Measurements from ENCODE around the gene DENND2D.

The DENND2D gene, protein sequence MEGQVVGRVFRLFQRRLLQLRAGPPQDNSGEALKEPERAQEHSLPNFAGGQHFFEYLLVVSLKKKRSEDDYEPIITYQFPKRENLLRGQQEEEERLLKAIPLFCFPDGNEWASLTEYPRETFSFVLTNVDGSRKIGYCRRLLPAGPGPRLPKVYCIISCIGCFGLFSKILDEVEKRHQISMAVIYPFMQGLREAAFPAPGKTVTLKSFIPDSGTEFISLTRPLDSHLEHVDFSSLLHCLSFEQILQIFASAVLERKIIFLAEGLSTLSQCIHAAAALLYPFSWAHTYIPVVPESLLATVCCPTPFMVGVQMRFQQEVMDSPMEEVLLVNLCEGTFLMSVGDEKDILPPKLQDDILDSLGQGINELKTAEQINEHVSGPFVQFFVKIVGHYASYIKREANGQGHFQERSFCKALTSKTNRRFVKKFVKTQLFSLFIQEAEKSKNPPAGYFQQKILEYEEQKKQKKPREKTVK

DNA sequence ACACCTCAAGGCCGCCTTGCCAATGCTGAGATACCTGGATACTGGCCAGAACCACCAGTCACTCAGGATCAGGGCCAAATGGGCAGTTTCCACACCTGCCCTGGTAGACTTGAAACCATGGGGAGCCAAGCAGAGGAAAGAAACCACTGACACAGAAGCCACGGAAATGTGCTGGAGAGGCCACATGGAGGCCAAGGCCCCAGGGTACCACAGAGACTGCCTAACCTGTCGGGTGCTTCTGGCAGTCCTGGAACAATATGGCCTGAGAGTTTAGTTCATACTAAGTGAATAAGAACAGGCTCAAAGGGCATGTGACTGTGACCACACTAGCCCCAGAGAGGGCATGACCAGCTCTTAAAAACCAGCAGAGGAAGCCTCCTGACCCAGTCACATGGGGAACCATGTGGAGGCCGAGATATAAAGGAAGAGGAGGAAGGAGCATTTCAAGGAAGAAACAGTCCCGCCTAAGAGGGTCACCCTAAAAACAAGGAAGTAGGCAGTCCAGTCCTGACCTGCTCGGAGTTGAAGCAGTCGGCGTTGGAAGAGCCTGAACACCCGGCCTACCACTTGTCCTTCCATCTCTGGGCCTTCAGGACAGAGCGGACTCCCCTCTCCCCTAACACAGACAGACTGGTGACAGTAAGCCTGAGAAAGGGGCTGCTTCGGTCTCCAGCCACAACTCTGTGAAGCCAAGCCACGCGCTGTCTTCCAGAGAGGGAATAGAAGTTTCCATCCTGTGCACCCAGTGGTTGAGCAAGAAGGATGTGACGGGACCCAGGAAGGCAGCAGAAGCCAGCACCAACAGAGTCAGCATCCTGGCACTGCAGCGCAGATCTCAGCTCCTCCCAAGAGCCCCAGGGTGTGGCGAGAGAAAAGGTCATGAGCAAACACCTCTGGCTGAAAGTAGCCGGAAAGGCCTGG is at the start of gene DENND2D:
Gene DENND2D (minus strand): TSS at position 766 of the 921 bp plus-strand sequence. CDS start 187 bp downstream, at position 579.
- DNase-seq: no peak

- DNase-seq: no peak
Observed at GRCh38 chr1:111249960-111250359, 49.5 kb upstream of the DENND2D start.

- no peak for DNase-seq
Observed at GRCh38 chr1:111247125-111247838, 46.8 kb upstream of the DENND2D start.

DNA sequence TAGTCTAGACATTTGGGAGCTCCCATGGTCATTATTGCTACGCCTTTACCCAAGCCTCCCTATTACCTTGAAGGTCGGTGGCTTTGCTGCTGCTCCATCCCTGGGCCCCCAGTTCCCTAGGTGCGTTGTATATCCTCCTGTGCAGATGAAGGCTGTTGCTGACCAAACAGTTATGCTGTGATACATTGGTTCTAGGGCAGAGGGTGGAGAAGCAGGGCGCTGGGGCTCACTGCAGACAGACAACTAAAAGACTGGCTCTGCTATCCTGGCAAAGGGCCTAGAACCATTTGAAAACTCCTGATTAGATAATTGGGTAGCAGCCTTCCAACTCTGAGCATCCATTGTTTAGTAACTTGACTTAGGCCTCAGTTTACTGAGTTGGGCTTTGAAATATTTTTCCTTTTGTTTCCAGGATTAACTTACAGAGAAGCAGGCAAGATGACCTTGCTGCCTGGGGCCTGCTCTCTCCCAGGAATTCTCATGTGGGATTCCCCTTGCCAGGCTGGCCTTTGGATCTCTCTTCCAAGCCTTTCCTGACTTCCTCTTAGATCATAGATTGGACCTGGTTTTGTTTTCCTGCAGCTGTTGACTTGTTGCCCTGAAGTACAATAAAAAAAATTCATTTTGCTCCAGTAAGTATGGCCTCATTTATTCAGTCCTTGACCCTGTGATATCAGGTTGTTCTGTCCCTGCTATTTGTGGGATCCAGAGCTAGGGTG is 42.5 kb upstream of the DENND2D start:
- no peak for DNase-seq

GRCh38 chr1:111241797-111242196 is 41.4 kb upstream of the DENND2D start:
- no peak for DNase-seq

DNA sequence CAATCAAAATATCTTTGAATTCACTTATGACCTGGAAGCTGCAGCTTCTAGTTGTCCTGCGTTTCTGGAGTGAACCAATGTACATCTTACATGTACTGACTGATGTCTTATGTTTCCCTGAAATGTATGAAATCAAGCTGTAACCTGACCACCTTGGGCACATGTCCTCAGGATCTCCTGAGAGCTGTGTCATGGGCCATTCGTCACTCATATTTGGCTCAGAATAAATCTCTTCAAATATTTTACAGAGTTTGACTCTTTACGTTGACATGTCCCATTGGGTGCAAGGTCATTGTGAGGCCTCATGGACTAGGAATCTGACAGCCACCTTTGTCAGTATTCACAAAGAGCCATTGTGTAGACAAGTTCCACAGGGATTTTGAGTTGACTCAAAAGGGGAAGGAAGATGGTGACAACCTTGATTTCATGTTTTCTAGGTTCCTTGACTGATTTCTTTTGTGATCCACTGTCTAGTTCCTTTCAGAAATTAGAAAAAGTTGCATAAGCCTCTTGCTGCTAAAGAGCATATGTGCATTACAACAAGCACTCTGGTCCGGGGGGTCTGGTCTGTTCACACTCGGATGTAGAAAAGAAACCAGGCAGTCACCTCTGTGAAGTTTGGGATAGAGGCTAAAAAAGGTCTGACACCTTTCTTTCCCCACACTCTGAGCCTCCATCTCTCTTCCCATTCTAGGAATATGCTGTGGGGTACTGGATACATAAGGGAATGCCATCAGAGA is 37.8 kb upstream of the DENND2D start:
- no peak for DNase-seq

- DNase-seq: no peak
Observed at GRCh38 chr1:111236806-111237205, 36.4 kb upstream of the DENND2D start.

GRCh38 chr1:111236379-111236778 is 35.9 kb upstream of the DENND2D start:
- no peak for DNase-seq

DNA sequence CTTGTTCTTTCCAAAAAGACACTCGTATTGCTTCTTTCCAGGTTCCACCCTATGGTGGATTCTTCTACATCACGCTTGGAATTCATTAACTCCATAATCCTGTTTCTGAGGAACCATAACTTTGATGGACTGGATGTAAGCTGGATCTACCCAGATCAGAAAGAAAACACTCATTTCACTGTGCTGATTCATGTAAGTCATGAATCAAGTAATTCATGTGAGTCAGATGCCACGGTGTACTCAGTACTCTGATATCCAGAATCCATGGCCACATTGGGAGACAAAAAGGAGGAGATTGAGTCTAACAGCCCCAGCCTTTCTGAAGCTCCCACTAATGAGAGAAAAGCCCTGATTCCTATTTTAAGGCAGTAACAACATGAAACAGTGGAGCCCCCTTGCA is 34.4 kb upstream of the DENND2D start:
- DNase-seq: no peak

GRCh38 chr1:111234258-111234657 is 33.8 kb upstream of the DENND2D start:
- DNase-seq: no peak

DNA sequence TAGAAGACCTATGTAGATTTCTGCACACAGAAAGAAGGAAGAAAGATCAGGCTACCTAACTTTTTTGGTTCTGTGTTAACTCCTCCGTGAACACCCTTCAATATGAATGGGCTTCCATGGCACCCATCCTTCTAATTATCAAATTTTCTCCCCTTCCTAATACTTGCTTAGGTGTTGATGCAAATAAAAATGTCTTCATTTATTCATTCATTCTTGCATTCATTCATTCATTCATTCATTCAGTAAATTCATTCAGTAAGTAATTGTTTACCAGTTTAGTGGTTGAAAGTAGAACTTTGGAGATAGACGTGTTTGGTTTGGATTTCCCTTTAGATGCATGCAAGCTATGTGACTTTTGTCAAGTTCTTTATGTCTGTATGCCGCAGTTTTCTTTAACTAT is 31.7 kb upstream of the DENND2D start:
- no peak for DNase-seq

DNA sequence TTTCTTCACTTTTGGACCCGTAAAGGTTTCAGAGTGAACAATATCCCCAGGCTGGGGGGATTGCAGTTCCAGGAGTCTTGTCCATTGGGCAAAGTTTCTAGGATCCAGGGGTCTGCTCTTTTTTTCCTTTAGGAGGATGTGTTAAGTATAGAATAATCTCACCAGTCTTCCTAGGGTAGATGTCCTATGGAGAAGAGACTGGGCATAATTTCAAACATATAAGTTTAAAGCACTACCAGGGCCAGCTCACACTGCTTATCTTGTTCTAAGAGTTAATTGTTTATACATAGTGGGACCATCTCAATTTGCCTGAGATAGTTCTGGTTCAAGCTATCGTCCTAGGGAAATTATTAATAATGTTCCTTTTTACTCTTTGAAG is 28.3 kb upstream of the DENND2D start:
- no peak for DNase-seq

DNA sequence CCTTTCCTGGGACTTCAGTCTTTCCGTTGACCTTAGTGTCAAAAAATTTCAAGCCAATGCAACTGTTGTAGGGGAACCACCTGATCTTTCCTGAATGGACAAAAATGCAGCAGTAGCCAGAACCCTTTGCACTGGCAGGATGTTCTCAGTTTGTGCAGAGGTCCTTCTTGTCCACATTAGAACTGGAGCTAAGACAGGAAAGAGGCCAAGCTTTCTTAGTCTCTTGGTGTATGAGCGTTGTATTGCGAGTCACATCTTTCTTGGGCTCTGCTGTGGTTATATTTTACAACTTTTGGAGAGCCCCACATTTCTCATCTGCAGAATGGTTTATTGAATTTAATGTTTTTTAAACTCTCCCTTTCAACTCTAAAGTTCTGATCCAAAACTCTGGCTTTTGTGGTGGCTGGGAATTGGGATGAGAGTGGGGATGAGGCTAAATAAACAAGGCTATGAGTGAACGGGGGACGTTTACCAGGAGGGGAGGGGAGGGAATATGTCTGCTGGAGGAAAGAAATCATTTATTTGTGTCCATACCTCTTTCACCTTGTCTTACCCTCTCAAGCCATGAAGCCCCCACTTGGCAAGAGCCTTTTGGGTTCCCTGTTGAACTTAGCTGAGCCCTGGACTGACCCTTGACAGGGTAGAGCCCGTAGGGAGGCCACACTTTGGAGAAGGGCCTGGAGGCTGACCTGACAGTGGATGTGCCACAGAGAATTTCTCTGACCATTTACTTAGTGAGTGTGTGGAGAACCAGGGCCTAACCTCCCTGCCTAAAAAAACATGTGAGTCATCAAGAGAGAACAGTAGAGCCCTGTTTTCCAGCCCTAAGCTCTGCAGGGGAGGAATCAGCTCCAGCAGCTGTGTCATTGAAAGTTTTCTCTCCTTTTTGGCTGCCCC is 27.7 kb upstream of the DENND2D start:
- DNase-seq: no peak

DNA sequence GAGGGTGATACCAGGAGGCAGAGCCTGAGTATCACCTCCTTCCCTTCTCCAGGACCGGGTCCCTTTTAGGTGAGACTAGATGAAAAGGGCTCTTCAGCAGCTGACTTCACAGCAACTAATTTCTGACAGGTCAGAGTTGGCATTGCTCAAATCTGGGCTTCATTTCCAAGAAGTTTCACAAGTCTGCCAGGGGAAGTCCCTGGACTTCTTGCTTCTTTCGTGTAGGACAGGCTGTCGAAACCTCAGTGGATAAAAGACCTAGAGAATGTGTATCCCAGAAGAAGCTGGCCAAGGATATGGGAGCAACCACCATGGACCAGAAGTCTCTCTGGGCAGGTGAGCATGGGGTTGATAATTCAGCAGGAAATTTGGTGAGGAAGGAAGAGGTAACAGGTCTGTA is 27.0 kb upstream of the DENND2D start, which contains the start of gene CHI3L2:
Gene CHI3L2 (plus strand): TSS at position 280 of the 400 bp plus-strand sequence. CDS start 17 bp downstream, at position 297.
- DNase-seq: no peak

- DNase-seq: no peak
Observed at GRCh38 chr1:111225717-111226400, 25.4 kb upstream of the DENND2D start.

- no peak for DNase-seq
Observed at GRCh38 chr1:111225091-111225490, 24.6 kb upstream of the DENND2D start.

DNA sequence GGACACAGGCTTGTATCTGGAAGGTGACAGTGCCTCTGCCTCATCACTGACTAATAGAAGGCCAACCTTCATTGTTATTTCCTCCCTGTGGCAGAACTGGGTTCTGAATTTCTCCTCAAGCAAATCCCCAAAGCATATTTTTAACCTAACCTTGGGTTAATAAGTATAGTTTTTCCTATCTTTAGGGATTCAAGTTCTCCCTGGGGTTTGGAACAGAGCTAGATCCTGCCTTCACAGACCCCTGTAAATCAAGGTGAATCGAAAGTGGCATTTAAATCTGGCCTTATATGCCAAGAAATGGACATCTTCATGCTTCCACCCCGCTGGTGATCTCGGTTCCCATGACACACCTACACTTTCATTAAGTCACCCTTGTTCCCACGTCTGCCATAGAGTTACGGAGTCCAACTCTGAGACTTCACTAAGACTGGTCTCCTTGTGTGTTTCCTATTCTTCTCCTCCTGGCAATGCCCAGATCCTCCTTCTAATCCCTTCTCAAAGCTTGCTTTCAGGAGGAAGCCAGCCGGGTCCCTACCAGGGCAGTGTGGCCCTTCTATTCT is 22.8 kb upstream of the DENND2D start:
- no peak for DNase-seq

DNA sequence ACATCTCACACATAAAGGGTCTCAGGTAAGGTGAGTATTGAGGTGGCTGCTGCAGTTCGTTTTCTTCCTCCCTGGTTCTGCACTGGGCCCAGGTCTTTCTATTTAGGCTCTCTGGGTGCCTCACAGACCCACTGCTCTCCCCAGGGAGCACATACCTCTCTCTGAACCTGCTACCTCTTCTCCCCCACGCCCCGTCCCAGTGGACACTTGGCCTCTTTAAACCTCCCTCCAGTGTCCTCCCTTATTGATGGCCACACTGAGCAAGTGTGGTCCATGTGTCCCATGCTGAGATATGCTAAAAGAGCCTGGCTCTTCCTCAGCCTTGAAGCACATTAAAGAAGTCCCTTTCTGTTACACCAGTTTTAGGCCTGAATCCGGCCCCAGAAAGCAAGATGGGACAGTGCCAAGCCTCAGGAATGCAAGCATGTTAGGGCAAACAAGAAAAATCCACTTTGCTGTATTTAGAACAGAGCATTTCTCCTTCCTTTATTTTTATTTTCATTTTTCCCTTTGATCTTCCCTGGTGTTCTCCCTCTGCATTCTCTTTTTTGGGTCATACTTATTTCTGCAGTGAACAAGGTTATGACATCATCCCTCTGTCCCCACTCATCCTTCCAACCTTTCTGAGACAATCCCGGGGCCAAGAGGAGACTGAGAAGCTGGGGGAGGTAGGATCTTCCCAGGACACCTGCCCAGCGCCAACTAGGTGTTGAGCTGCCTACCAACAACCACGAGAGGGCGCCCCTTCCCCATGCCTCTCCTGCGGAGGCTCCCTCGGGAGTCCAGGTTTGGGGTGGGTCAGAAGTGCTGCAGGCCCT is 22.1 kb upstream of the DENND2D start:
- DNase-seq: no peak
